ENCODE data around the gene PALB2.

DNA sequence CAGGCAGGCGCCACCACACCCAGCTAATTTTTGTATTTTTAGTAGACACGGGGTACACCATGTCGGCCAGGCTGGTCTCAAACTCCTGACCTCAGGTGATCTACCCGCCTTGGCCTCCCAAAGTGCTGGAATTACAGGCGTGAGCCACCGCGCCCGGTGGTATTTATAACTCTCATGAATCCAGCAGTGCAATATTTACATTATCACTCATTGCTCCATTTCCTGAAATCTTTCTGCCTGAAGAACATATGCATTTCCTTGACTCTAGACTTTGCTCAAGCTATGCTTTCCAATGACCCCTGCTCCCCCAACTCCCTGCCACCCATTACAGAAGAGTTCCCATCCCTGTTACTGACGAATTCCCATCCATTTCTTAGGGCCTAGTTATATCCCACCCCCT lies 25.3 kb downstream of the PALB2 start:
- TF ChIP-seq EP300 (IDR thresholded peaks at IDR 0.05): no peak
- no peak for TF ChIP-seq CTCF (IDR thresholded peaks at IDR 0.05)
- TF ChIP-seq POLR2A (IDR thresholded peaks at IDR 0.05; ENCODE audit: low read depth): no peak
- no peak for TF ChIP-seq POLR2AphosphoS5 (IDR thresholded peaks at IDR 0.05)
